ENCODE results near the gene ZC3H8.
A peak's percentile ranks its signal among the peaks of the same experiment; 100 is the strongest.
"Not testable (repeated sequence)": the region's sequence is repeated elsewhere in the genome, so short reads cannot be mapped to it uniquely, and the experiment has no call there.

The ZC3H8 gene

GRCh38 chr2:112259509-112260294 lies 4.9 kb upstream of the ZC3H8 start:
- peak; percentile 23 for DNase-seq

GRCh38 chr2:112257575-112257974 lies 2.7 kb upstream of the ZC3H8 start:
- no peak for DNase-seq

- no peak for DNase-seq
These were observed 1.8 kb upstream of the ZC3H8 start for GRCh38 chr2:112256654-112257053.

GRCh38 chr2:112255875-112256274 lies 1.0 kb upstream of the ZC3H8 start:
- no peak for DNase-seq

- DNase-seq = no peak
These were observed 1.5 kb downstream of the ZC3H8 start for GRCh38 chr2:112253261-112253815.

- no peak for DNase-seq
These were observed 3.6 kb downstream of the ZC3H8 start for GRCh38 chr2:112251271-112251670.

- no peak for DNase-seq
These were observed 10.0 kb downstream of the ZC3H8 start for GRCh38 chr2:112244854-112245253.

GRCh38 chr2:112243233-112243632 lies 11.6 kb downstream of the ZC3H8 start:
- no peak for DNase-seq

- DNase-seq = no peak
These were observed 12.5 kb downstream of the ZC3H8 start for GRCh38 chr2:112242384-112242783.

GRCh38 chr2:112239862-112240261 lies 15.0 kb downstream of the ZC3H8 start:
- DNase-seq = no peak

GRCh38 chr2:112230371-112230770 lies 24.5 kb downstream of the ZC3H8 start:
- no peak for DNase-seq

- no peak for DNase-seq
These were observed 25.5 kb downstream of the ZC3H8 start for GRCh38 chr2:112229348-112229747.

- no peak for DNase-seq
These were observed 34.0 kb downstream of the ZC3H8 start for GRCh38 chr2:112220831-112221230.

GRCh38 chr2:112220186-112220585 lies 34.7 kb downstream of the ZC3H8 start:
- DNase-seq = no peak

- no peak for DNase-seq
These were observed 37.0 kb downstream of the ZC3H8 start for GRCh38 chr2:112217854-112218253.

GRCh38 chr2:112216167-112216566 lies 38.7 kb downstream of the ZC3H8 start:
- DNase-seq = no peak

GRCh38 chr2:112207905-112208304 lies 46.9 kb downstream of the ZC3H8 start:
- DNase-seq = not testable (repeated sequence)

- no peak for DNase-seq
These were observed 50.4 kb downstream of the ZC3H8 start for GRCh38 chr2:112204411-112204810.

- DNase-seq = no peak
These were observed 53.0 kb downstream of the ZC3H8 start for GRCh38 chr2:112201696-112202430.

GRCh38 chr2:112199188-112199587 lies 55.7 kb downstream of the ZC3H8 start:
- no peak for DNase-seq

- no peak for DNase-seq
These were observed 56.1 kb downstream of the ZC3H8 start for GRCh38 chr2:112198780-112199179.

- DNase-seq = no peak
These were observed 57.0 kb downstream of the ZC3H8 start for GRCh38 chr2:112197868-112198267.

GRCh38 chr2:112195950-112196349 lies 58.9 kb downstream of the ZC3H8 start:
- DNase-seq = no peak

GRCh38 chr2:112195167-112195766 lies 59.6 kb downstream of the ZC3H8 start:
- DNase-seq = no peak

Measured in NCI-H748 treated with DMSO at 0.1 percent for 48 hours (cell line).